Measurements from ENCODE around the gene ESYT2.
"Not testable (repeated sequence)": the region's sequence is repeated elsewhere in the genome, so short reads cannot be mapped to it uniquely, and the experiment has no call there.

The ESYT2 gene

DNA sequence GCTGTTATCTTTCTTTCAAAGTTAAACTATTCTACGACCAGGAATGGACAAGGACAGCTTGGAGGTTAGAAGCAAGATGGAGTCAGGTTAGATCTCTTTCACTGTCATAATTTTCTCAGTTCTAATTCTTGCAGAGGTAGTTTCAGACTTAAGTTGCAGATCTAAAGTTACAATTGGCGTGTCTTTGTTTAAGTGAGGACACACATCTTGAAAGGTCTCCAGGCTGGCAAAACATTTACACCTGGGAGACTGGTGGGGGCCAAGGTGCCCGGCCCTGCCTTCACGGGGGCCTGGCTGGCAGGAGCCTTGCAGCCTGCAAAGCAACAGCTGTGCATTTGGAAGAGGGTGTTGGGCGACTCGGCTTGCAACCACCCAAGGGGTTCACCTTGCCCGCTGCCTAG is 25.4 kb upstream of the ESYT2 start:
- DNase-seq, result no peak

- DNase-seq, result no peak
These were observed 21.3 kb upstream of the ESYT2 start for GRCh38 chr7:158850545-158851102.

DNA sequence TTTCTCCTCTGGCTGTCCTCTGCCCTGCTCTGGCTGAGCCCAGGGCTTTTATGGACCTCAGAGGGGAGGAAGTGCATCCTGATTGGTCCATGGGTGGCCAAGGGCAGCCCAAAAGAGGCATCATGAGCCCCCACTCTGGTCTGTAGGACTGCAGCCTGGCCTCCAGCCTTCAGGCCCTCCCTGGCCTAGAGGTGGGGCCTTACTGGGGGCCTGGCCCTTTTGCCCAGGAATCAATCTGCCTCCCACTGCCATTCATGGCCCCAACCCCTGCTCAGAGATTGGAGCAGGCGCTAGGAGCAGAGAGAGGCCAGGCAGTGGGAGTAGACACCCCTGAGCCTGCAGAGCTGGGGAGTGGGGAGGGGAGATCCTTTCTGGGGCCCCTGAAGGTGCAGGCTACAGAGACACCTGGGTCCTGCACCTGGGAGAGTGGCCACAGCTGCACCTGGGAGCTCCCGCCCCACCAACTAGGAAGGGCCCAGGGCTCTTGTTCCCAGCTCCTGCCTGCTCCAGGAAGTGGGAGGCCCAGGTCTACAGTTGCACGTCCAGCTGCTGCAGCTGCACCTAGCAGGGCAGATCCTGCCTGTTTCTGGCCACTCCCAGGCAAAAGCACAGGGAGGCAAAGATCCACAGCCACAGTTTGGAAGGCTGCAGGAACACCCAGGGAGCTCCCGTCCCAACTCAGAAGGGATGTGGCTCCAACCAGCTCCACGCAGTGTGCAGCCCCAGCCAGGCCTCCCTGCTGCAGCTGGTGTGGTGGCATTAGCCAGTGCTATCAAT is 20.6 kb upstream of the ESYT2 start:
- no peak for DNase-seq

- DNase-seq, result no peak
These were observed 20.1 kb upstream of the ESYT2 start for GRCh38 chr7:158849442-158849767.

DNA sequence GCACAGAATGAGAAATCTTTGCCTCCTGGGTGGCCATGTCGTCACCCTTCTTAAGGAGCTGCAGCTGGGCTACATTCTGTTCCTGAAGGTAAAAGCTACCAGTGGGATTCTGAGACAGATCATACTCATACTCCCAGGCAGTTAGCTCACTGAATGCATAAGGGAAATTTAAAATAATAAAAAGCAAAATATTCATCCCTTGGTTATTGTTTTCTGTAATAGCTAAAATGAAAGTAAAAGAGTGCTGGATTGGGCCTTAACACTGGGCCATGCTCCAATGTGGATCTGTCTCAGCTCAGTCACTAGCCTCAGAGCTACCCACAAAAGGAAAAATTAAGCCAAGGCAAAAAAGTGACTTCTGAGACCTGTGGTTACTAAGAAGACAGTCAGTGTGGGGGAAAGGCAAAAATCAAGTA is 18.1 kb upstream of the ESYT2 start:
- DNase-seq, result no peak

DNA sequence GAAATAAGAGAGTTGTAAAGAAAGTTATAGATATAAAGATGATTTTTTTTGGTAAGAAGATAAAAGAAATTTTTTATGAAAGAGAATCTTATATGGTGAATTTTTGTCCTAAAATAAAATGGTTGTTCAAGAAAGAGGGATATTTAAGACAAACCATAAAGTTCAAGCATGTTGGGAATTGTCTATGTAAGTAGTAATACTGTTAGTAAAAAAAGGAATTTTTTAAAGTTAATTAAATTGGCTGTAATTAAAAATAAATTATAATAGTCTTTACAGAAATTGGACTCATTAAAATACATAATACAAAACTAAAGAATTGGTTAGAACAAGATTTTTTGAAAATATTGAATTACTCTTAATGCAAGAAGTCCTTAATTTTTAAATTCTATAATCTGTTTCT is 17.0 kb upstream of the ESYT2 start:
- no peak for DNase-seq

DNA sequence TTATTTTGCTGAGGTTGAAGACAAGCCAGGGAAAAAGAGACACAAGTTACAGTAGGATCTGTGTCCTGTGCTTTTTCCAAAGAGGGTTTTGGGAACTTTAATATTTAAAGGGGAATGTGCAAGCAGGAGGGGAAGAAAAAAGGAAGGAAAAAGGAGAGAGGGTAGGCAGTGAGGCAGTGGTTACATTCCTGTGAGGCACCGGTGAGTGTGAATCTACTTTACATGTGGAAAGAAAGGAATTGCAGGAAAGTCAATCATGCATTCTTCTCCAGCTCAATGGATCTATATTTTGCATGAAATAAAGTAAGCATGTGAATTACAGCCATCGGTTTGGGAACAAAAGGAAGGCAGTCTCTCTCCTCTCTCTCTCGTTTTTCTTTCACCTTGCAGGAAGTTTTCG is 14.5 kb upstream of the ESYT2 start:
- no peak for DNase-seq

GRCh38 chr7:158842486-158842885 is 13.2 kb upstream of the ESYT2 start:
- DNase-seq, result no peak

- DNase-seq, result no peak
These were observed 11.3 kb upstream of the ESYT2 start for GRCh38 chr7:158840604-158841003.

GRCh38 chr7:158839177-158839576 is 9.9 kb upstream of the ESYT2 start:
- DNase-seq, result not testable (repeated sequence)

DNA sequence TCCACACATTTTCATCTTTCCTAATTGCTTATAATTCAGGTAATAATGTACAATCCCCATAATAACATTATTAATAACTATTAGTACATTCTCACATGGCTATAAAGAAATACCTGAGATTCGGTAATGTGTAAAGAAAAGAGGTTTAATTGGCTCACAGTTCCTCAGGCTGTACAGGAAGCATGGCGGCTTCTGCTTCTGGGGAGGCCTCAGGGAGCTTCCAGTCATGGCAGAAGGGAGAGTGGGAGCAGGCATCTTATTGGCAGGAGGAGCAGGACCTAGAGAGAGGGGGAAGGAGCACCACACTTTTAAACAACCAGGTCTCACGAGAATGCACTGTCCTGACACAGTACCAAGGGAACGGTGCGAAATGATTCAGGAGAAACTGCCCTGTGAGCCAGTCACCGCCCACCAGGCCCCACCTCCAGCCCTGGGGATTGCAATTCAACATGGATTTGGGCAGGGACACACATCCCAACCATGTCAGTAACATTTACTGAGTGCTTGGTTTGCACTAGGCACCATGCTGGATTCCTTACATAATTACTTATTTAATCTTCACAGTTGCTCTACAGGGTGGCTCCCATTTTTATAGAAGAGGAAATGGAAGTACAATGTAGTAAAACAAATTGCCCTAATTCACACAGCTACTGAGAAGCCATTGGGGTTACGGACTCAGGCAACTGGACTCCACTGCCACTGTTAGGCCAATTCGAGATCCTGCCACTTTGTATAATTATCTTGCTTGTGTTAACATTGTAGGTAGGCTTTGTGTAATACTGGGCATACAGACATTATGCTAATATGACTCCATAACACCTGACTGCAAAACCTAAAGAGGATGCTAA is 8.7 kb upstream of the ESYT2 start:
- DNase-seq, result no peak

- DNase-seq, result no peak
These were observed 7.4 kb upstream of the ESYT2 start for GRCh38 chr7:158836692-158837091.

DNA sequence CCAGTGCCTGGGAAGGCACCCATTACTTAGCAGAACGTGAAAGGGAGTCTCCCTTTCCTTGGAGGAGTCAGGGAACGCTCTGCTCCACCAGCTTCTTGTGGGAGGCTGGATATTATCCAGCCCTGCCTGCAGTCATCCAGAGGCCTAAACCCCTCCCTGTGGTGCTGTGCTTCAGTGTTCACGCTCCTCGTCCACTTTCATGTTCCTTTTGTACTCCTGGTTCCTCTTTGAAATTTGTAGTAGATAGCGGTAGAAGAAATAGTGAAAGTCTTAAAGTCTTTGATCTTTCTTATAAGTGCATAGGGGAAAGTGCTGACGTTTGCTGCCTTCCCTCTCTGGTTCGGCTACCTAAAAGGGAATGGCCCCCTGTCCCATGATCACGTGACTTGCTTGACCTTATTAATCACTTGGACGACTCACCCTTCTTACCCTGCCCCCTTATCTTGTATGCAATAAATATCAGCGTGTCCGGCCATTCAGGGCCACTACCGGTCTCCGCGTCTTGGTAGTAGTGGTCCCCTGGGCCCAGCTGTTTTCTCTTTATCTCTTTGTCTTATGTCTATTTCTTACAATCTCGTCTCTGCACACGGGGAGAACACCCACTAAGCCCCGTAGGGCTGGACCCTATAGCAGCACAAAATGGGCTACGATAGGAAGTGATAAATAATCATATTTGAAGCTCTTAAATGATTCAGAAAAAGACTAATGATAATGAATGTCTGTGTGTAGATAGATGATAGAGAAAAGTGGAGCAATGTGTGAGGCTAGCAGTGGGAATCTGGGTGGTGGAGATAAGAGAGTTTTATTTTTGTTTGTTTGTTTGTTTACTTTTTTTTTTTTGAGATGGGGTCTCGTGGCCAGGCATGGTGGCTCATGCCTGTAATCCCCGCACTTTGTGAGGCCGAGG is 5.8 kb upstream of the ESYT2 start:
- DNase-seq, result no peak

DNA sequence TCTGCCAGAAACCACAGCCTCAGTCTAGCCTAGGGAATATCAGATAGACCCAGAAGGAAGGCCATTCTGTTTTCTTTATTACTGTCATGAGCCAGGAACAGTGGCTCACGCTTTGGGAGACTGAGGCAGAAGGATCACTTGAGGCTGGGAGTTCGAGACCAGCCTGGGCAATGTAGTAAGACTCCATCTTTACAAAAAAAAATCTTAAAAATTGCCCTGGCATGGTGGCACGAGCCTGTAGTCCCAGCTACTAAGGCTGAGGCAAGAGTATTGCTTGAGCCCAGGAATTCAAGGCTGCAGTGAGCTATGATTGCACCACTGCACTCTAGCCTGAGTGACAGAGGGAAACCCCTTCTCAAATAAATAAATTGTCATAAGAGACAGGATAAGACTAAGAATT is 3.7 kb upstream of the ESYT2 start:
- no peak for DNase-seq

GRCh38 chr7:158831738-158832091 is 2.4 kb upstream of the ESYT2 start:
- DNase-seq, result no peak

GRCh38 chr7:158830211-158830723 is 958 bp upstream of the ESYT2 start:
- DNase-seq, result no peak

GRCh38 chr7:158829021-158829341 is 328 bp downstream of the ESYT2 start:
- peak in 1 of 2 donors; percentile 53 for DNase-seq

DNA sequence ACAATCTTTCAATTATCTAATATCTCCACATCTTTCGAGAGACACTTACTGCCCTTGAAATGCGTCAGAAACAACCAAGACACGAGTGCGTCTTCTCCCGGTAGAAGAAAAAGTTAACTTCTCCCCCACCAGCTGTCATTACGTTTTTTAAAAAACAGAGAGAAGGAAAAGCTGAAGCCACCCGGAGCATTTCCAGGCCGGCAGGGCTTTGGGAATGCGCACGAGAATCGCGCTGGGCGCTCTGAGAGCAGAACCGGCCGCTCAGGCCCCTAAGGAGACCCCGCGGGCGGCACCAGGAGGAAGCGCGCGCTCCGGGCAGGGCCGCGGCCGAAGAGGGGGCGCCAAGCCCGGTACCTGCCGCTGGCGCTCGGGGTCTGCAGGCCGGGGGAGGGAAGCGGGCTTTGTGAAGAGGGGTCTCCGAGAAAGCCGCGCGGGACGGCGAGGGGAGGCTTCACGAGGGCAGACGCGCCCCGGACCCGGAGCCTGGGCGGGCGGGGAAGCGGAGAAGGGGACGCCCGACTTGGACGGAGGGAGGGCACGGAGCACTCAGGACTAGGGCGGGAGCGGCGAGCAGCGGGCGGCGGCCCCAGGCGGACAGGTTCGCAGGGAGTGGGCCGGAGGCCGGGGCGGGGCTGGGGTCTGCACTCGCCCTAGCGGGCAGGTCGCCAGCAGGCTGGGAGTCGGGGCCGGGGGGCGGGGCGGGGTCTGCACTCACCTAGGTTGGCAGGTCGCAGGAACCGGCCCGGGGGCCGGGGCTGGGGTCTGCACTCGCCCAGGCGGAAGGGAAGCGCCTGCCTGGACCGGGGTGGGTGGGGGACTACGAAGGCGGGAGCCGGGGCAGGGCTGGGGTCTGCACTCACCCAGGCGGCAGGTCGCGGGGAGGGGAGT is 932 bp downstream of the ESYT2 start:
- no peak for DNase-seq

- peak; percentile 63 to 84 for DNase-seq
These were observed 1.7 kb downstream of the ESYT2 start for GRCh38 chr7:158827411-158828132.

DNA sequence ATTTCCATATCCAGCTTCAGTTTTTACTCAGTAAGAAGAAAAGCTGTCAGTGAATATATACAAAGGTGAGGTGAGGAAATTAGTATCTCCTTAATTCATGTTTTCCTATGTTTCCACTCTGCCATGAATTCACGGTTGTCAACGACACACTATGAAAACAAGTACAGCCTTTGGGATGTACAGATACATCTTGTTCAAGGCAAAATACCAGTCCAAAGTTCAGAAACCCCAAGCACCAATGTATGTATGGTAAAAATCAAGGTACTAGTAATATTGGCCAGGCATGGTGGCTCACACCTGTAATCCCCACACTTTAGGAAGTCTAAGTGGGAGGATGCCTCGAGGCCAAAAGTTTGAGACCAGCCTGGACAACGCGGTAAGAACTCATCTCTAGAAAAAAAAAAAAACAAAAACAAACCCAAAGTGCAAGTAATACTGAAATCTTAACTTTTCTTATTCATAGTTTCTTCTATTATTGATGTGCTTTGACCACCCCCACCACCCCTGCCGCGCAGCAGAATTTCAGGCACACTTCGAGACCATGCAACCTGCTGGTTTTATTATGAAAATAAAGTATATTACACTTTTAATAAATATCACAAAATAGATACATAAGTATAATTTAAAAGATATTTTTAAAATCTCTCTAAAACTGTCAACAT is 3.5 kb downstream of the ESYT2 start:
- no peak for DNase-seq

DNA sequence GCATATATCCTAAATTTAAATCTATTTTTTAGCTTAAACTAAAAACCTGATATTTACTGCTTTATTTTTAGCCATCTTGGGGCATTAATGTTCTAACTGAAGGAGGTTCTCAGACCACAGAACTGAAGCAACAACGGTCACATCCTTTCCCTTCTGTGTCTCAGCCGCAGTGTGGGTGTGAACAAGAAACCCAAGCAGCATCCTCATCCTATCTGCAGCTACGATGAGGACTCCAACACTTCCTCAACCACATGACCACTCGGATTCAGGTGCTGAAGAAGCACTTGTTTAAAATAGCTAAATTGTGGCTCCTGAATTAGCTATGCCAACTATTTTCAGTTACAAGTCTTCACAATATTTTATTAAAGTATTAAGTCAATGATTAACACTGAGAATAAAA is 5.3 kb downstream of the ESYT2 start:
- DNase-seq, result peak; percentile 75 to 79
